ENCODE results near the gene FAM210A. TPM values are rescaled to one million over a fixed set of nuclear protein-coding genes. Genes with fewer than 3 reads are reported as not detected.

Gene FAM210A
- polyA plus RNA-seq, 1 of the 3 experiments (the other 2 are of a cell fraction), result 10.6 TPM

- TF ChIP-seq MEF2A (IDR thresholded peaks at IDR 0.05; ENCODE audit: borderline replicate concordance, low read depth) (no peak), TAF1 (IDR thresholded peaks at IDR 0.05; ENCODE audit: borderline replicate concordance, low read depth, low read length) (no peak), CHD2 (IDR thresholded peaks at IDR 0.05; ENCODE audit: low read length, partially characterized antibody) (no peak), MXI1 (IDR thresholded peaks at IDR 0.05; ENCODE audit: low read depth, low read length) (no peak), TCF12 (IDR thresholded peaks at IDR 0.05) (no peak), GATA2 (CRISPR knock-in tag; IDR thresholded peaks at IDR 0.05) (no peak)
- TF ChIP-seq, protein P1, sequence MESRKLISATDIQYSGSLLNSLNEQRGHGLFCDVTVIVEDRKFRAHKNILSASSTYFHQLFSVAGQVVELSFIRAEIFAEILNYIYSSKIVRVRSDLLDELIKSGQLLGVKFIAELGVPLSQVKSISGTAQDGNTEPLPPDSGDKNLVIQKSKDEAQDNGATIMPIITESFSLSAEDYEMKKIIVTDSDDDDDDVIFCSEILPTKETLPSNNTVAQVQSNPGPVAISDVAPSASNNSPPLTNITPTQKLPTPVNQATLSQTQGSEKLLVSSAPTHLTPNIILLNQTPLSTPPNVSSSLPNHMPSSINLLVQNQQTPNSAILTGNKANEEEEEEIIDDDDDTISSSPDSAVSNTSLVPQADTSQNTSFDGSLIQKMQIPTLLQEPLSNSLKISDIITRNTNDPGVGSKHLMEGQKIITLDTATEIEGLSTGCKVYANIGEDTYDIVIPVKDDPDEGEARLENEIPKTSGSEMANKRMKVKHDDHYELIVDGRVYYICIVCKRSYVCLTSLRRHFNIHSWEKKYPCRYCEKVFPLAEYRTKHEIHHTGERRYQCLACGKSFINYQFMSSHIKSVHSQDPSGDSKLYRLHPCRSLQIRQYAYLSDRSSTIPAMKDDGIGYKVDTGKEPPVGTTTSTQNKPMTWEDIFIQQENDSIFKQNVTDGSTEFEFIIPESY (IDR thresholded peaks at IDR 0.05; ENCODE audit: borderline replicate concordance, low read depth), result no peak
Measured at GRCh38 chr18:13730481-13730880, 4.1 kb upstream of the FAM210A start (continued).

GRCh38 chr18:13726972-13727331 lies 594 bp upstream of the FAM210A start:
- Histone ChIP-seq H3K9ac (peak overlapping the region; percentile 88), H3K79me2 (ENCODE audit: insufficient read depth) (peaks cover 98% of the 10 kb centered on the region), H3K27ac (ENCODE audit: low read depth in 2 of 2, low read length in 1 of 2) (peak overlapping the region; percentile 88 to 93), H4K20me1 (ENCODE audit: insufficient read depth) (peaks cover 16% of the 10 kb centered on the region), H3K9me3 (no peaks in the 10 kb centered on the region), H3K4me3 (ENCODE audit: low read depth in 2 of 2, low read length in 1 of 2) (peak overlapping the region; percentile 89 to 94), H3K4me2 (peak overlapping the region; percentile 92), H3F3A (replicated peaks; ENCODE audit: insufficient read depth) (peaks cover 10% of the 10 kb centered on the region), H3K36me3 (replicated peaks in 1 of 2; ENCODE audit: control insufficient read depth in 1 of 2, insufficient read depth in 2 of 2, low read length in 1 of 2) (peaks cover 8 to 19% of the 10 kb centered on the region in 2 experiments), H3K27me3 (ENCODE audit: insufficient read depth) (no peaks in the 10 kb centered on the region), H2AFZ (ENCODE audit: low read depth) (0 out of 2 replicates have a peak overlapping the region, but pooled peaks have one; percentile 49), H3K9me2 (no peaks in the 10 kb centered on the region), H3K4me1 (ENCODE audit: control insufficient read depth in 1 of 2, insufficient read depth in 2 of 2, low read depth in 1 of 2, low read length in 1 of 2) (peaks cover 6 to 8% of the 10 kb centered on the region in 2 experiments; a peak in 3 of 4 replicates)
- TF ChIP-seq EP300 (IDR thresholded peaks at IDR 0.05; ENCODE audit: borderline replicate concordance in 1 of 2, low read depth in 1 of 2, low read length in 1 of 2) (no peak), YY1 (IDR thresholded peaks at IDR 0.05; ENCODE audit: low read depth) (no peak), RFX5 (IDR thresholded peaks at IDR 0.05; ENCODE audit: low read length) (no peak), ELF1 (IDR thresholded peaks at IDR 0.05) (no peak), RCOR1 (IDR thresholded peaks at IDR 0.05; ENCODE audit: low read length) (no peak), FOXM1 (IDR thresholded peaks at IDR 0.05; ENCODE audit: low read depth) (no peak), USF2 (IDR thresholded peaks at IDR 0.05; ENCODE audit: borderline replicate concordance, low read depth, low read length) (no peak), IRF3 (IDR thresholded peaks at IDR 0.05; ENCODE audit: low read depth, low read length) (no peak), MEF2A (IDR thresholded peaks at IDR 0.05; ENCODE audit: borderline replicate concordance, low read depth) (no peak), FOSL2 (IDR thresholded peaks at IDR 0.05; ENCODE audit: borderline replicate concordance, low read depth) (no peak), CHD2 (IDR thresholded peaks at IDR 0.05; ENCODE audit: low read length, partially characterized antibody) (no peak), NRF1 (IDR thresholded peaks at IDR 0.05; ENCODE audit: low read depth, low read length) (no peak), TCF12 (IDR thresholded peaks at IDR 0.05) (no peak), SIN3A (IDR thresholded peaks at IDR 0.05; ENCODE audit: borderline replicate concordance, low read depth, low read length) (no peak)
- TF ChIP-seq, protein P1 (IDR thresholded peaks at IDR 0.05; ENCODE audit: borderline replicate concordance, low read depth), result no peak
- TF ChIP-seq, protein P2, sequence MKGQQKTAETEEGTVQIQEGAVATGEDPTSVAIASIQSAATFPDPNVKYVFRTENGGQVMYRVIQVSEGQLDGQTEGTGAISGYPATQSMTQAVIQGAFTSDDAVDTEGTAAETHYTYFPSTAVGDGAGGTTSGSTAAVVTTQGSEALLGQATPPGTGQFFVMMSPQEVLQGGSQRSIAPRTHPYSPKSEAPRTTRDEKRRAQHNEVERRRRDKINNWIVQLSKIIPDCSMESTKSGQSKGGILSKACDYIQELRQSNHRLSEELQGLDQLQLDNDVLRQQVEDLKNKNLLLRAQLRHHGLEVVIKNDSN (IDR thresholded peaks at IDR 0.05; ENCODE audit: borderline replicate concordance, low read depth), result no peak
- POLR2A ChIA-PET, result interaction anchor here (1.0 to 2.0 kb wide), 3 partner anchors 13 to 23 kb away, joined by 3 to 6 read pairs (median 4); no protein-coding TSS in a partner anchor
- CTCF ChIA-PET, result interaction anchor here (0.6 to 1.4 kb wide), 4 partner anchors 70 to 892 kb away, joined by 3 to 4 read pairs (median 3); no protein-coding TSS in a partner anchor
- WGBS (ENCODE audit: low lambda C conversion rate), result 0% methylated on average over 5 of the region's 30 CpGs
- no peak for DNase-seq

All from SK-N-SH (cell line).